HG03064 (cell line): ENCODE data around the gene ARL6IP5.

ENCODE experiments used
- ATAC-seq: cut with Tn5 transposase; IDR thresholded peaks from one replicate; pipeline ENCODE4 v1.9.1; 2021; ENCODE audit warnings: low read depth; ENCODE audit not compliant: unreplicated experiment

The ARL6IP5 gene

DNA sequence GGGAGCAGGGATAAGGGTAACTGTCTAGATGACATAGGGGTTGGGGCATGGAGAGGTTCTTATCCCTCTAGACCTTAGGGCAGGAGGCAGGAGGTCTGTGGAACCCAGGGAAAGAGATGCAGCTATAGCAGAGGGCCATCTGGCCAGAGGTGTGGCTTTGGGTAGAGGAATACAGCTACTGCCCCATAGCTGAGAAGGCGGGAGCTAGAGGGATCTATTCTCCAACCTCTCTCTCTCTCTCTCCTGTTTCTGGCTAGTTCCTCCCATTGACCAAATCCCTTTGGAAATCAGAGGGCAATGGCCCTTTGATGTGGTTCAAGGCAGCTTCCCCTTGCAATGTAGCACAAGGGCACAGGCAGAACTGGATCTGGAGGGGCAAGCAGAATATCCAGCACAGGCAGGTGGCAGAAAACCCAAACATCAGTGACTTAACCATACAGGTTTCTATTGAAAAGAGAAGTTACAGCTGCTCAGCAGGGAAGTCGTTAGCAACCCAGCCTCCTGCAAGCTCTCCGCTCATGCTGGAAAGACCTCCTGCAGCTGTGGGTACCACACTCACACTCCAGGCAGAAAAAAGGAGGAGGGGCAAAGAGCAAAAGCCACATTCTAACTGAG lies 60.0 kb downstream of the ARL6IP5 start:
- no peak for ATAC-seq

DNA sequence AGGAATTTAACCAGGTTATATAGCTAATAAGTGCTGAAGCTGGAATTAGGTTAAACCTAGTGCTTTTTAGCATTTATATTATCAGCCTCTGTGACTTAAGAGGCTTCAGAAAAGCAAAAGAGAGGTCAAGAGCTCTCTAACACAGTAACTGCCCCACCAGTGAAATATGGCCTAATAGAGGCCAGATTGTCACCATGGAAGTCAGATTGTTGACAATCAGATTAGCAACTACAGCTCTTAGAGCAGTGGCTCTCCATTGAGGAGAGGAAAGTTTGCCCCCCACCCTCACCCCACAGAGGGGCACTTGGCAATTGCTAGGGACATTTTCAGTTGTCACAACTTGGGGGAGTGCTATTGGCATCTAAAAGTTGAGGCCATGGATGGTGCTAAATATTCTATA lies 61.0 kb downstream of the ARL6IP5 start:
- ATAC-seq: no peak

DNA sequence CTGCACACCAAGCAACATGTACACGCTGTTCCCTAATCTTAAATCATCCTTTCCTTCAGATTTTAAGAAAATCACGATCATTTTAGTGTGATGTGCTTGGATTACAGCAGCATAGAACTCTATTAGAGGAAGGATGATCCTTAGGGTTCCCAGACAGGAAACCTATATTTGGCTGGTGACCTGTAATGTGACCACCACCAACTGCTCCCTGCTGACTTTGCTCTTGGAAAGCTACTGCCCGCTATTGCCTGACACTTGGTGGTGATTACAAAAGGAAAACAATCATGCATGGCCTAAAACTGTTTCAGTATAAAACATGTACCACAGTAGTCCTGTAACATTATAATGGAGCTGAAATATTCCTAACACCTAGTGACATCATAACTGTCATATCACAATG lies 64.8 kb downstream of the ARL6IP5 start:
- ATAC-seq: no peak
